CD4-positive, alpha-beta T cell treated with Interleukin-1 beta for 1 hour (primary cell): ENCODE data around the gene FAM219A.
"Not testable (repeated sequence)": the region's sequence is repeated elsewhere in the genome, so short reads cannot be mapped to it uniquely, and the experiment has no call there.

Experiments used
- DNase-seq, 2 donors: peaks; one replicate each; pipeline ENCODE4 v3.0.0-alpha.2; 2020 to 2022

Gene FAM219A

DNA sequence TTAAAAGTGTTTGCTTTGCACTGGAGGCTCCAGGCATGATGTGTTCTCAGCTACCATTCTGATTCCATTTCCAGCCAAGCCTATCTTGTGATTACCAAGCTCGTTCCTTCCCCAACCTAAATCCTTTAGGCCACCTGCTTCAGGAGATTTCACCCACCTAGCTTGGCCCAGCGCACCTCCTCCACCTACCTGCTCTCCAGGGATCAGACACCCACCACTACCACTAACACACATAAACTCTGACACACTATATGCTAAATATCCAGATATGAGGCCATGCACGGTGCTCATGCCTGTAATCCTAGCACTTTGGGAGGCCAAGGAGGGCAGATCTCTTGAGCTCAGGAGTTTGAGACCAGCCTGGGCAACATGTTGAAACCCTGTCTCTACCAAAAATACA lies 84.0 kb downstream of the FAM219A start:
- no peak for DNase-seq

DNA sequence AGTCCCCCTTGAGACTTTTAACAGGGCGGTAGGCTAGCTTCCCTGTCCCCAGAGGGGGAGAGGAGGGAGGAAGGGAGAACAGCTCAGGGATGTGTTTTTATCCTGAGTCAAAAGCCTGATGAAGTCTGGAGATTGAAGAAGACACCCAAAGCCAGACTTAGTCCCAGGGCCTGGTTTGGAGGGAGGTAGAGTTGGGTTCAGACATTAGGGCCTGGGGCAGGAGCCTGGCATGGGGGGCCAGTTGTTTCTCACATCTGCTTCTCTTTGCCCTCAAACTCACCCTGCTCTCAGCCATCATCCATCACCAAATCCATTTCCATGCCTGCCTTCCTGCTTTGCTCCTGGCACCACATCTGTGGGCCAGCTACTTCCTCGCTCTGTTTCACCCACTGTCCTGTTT lies 84.6 kb downstream of the FAM219A start:
- no peak for DNase-seq

DNA sequence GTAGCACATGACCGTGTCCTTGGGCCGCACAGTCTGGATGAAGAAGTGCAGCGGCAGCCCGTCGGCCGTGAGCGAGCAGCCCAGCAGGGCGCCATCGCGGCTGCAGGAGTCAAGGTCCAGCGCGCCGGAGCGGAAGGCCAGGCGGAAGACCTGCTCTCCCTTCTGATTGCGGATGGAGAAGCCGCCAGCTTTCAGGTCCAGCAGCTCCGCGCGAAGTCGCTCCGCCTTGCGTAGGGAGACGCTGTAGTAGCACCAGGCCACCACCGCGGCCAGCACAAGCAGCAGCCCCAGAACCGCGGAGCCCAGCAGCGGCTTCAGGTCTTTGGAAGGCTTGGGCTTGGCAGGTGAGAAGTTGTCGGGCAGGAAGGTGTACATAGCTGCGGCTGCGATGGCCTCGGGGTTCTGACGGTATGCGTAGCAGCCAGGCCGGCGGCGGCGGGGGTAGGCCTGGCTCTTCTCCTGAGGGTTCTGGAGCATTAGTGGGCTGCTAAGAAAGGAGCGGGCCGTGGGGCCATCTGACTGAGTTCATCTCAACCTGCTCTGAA lies 85.8 kb downstream of the FAM219A start:
- DNase-seq = no peak

DNA sequence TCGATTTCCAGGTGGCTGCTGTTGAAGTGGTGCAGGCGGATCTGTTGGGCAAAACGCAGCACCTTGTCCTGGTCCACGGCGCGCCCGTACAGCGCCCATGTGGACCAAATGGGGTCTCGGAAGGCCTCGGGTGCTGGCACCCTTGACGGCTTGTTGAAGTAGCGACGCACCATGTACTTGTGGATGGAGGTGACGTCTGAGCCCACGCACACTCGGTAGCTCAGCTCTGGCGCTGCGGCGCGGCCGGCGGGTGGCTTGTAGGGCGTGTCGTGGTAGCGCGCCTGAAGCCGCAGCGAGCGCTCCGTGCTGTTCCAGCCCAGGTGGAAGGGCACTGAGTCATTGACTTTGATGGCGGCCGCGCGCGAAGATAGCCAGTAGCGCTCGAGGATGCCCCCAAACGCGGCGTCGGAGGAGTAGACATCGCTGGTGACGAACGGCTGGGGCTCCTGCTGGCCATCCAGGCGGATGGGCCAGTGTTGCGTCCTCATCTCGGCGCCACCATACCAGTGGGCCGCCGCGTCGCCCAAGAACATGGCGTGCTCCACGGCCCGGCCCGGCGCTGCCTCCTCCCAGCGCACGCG lies 86.4 kb downstream of the FAM219A start:
- DNase-seq = no peak

DNA sequence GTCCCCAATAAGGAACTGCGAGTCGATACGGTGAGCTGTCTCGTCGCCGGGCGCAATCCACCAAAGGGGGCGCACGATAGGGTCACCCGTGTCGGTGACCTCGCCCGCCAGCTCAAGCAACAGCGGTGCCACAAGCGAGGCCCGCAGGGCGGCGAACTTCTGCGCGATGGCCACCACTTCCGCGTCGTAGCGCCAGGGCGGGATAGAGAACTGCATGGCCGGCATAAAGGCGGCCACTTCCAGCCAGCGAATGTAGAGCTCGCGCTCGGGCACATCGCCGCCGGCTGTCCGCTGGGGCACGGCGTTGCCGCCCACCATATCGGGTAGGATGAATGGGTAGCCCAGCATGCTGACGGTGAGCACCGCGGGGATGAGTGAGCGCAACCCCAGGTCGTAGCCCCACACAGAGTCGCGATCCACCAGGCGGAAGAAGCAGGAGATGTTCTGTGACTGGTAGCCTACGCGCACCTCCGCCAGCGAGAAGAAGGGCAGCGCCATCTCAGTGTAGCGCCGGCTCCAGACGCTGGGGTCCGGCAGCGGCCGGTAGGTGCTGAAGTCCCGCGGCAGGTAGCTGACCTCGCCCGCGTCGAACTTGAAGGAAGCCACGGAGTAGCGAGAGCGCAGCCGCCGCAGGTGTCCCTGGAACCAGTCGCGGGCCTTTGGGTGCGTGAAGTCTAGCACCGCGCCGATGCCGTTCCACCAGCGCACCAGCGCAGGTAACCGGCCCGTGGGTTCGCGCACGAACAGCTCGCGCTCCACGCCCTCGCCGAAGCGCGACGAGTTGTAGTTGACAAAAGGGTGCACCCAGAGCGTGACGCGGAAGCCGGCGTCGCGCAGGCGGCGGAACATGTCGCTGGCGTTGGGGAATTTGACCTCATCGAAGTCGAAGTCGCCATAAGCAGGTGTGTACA lies 87.1 kb downstream of the FAM219A start:
- peak; percentile 31 to 42 for DNase-seq

DNA sequence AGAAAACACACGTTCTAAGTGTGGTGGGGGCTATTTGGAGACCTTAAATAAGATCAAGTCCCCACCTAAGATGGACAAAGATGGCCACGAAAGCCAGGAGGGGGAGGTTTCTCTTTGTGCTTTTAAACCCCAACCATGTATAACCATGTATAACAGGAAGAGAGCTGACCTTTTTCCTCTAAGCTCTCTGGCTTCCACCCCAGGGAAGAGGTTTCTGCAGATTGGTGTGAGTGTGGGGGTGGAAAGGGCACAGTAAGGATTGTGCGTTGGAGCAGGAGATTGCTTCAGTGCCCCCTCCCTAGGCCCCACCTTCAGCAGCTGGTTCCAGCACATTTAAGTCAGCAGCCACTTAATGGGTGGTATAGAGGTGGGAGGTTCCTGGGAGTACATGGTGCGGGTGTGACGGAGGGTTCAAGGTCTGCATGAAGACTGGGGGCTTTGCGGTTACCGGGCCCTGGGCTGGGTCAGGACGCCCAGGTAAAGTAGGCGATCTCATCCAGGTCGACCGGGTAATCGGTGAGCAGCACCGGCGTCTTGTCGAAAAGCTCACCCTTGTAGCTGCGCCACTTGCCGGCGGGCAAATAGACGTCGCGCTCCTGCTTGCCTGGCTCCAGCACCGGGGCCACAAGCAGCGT lies 87.9 kb downstream of the FAM219A start:
- DNase-seq = no peak

DNA sequence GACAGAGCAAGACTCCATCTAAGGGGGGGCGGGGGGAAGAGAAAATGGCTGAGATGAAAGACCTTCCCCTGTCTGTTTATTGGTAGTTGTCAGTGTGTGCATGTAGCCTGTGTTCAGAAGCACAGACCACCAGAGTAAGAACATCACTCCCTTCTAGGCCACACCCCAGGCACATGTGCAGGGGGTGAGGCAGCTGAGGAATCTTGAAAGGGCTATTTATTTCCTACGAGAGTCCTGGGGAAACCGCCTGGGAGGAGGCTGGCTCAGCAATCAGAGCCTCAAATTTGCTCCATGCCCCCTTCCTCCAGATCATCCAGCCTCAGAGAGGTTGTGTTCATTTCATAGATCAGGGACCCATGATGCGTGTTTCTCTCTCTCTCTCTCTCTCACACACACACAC lies 88.7 kb downstream of the FAM219A start:
- DNase-seq = no peak

DNA sequence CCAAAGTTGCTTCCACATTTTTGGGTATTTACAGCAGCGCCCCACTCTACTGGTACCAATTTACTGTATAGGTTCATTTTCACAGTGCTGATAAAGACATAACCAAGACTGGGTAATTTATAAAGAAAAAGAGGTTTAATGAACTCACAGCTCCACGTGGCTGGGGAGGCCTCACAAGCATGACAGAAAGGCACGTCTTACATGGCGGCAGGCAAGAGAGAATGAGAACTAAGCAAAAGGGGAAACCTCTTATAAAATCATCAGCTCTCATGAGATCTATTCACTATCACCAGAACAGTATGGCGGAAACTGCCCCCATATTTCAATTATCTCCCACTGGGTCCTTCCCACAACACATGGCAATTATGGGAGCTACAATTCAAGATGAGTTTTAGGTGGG lies 89.6 kb downstream of the FAM219A start:
- not testable (repeated sequence) for DNase-seq

DNA sequence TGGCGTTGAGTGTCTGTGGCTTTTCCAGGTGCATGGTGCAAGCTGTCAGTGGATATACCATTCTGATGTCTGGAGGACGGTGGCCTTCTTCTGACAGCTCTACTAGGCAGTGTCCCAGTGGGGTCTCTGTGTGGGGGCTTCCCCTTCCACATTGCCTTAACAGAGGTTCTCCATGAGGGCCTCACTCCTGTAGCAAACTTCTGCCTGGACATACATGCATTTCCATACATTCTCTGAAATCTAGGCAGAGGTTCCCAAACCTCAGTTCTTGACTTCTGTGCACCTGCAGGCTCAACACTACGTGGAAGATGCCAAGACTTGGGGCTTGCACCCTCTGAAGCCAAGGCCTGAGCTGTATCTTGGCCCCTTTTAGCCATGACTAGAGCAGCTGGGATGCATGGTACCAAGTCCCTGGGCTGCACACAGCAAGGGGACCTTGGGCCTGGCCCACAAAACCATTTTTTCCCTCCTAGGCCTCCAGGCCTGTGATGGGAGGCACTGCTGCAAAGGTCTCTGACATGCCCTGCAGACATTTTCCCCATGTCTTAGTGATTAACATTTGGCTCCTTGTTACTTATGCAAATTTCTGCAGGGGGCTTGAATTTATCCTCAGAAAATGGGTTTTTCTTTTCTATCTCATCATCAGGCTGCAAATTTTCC lies 90.5 kb downstream of the FAM219A start:
- not testable (repeated sequence) for DNase-seq

DNA sequence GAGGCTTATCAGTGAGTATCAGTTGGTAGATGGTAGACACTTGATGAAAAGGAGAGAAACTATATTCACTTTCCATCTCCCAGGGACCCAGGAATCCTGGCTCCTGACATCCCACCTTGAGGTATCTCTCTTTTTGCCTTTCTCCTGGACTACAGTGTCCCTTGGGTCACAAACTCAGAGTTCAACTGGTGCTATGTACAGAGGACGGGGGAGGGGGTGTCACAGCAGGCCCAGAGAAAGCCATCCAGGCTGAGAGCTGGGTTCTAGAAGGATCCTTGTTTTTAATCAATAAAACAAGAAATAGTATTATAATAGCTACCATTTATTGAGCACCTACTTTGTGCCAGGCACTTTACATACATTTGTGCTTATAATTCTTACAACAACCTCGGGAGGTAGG lies 92.0 kb downstream of the FAM219A start:
- DNase-seq = no peak

DNA sequence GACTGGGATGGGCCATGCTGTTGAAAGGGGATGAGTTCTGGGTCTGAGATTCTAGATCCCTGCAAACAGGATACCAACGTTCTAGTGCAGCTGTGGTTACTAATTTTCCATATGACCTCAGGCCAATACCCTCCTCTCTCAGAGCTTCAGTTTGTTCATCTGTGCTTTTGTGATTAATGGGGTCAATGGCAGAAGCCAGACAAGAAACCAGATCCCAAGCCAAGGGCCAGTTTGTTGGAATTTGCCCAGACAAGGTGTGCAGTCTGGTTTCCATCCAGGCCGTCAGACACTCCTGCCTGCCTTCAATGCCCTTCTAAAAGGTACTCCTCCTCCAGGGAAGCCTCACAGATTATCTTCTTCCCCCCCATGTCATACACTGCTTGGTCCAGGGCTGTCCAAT lies 93.1 kb downstream of the FAM219A start:
- no peak for DNase-seq

DNA sequence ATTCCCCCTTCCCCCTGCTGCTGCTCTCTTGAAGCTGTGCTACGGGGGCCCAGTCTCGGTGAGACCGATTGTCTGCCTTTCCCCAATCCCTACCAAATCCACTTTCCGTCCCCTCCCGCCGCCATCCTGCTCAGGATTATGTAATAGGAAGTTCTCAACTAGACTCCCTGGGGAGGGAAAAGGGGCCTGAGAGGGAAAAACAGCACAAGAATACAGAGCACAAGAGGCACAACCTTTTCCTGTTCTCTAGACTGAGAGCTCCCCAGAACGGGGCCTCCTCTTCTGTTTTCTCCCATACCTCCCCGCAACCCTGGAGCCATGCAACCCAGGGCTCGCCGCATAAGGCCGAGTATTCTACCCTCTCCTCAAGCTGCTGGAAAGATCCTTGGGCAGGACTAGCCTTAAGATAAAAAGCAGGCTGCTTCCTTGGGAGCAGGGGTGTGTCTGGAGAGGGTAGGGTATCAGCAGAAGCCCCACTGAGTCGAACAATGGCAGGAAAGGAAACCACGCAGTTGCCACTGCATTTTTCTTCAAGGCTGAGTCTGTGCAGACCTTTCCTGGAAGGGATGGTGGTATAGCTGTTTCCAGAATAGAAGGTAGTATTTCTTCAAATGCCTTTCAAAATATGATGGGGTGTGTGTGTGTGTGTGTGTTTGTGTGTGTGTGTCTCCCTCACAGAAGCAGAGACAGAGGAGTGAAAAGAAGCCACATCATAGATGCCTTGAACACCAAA lies 94.6 kb downstream of the FAM219A start:
- no peak for DNase-seq

DNA sequence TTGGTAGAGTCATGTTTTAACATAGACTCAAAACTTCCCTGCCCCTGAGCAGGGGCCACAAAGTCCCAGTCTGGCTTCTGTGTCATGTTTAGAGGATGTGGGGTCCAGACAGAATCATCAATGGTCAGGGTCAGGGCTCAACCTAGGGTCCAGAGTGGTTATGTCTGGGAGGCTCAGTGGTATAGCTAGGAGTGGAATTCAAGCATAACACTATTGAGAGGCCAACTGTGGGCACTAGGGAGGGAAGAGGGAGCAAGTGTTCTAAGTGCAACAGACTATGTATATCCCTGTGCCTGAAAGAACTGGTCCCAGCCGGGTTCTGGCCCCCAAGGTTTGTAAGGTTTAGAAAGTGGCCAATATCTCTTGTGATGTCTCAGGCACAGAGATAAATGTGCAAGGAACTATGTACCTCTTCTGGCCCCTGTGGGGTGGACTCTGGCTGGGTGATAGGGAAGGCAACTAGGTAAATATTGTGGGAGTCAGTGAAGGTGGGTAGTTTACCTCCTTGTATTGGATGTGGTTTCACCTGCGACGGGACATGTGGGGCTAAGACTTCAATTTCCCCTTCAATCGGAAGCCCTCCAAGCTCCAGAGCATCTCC lies 95.7 kb downstream of the FAM219A start:
- no peak for DNase-seq

DNA sequence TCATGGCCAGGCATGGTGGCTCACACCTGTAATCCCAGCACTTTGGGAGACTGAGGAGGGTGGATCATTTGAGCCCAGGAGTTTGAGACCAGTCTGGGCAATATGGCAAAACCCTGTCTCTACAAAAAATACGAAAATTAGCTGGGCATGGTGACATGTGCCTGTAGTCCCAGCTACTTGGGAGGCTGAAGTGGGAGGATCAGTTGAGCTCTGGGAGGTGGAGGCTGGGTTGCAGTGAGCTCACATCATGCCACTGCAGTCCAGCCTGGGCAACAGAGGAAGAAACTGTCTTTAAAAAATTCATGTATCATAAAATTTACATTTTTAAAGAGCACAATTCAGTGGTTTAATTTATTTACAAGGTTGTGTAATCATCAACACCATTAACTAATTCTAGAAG lies 105.4 kb downstream of the FAM219A start:
- DNase-seq = not testable (repeated sequence)

DNA sequence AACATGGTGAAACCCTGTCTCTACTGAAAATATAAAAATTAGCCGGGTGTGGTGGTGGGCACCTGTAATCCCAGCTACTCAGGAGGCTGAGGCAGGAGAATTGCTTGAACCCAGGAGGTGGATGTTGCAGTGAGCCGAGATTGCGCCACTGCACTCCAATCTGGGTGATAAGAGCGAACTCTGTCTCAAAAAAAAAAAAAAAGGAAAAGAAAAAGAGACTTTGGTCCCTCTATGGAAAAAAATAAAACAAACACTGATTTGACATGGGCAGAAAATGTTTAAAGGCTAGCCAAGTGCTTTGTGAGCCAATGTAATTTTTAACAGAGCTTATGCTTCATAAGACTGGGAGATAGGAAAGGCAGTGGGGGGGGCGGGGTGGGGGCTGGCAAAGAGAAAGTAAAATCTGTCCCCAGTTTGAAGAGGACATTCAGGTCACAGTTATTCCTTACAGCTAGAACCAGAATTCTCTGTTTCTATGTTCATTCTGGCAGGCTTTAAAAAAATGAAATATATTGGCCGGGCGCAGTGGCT lies 106.2 kb downstream of the FAM219A start:
- not testable (repeated sequence) for DNase-seq

DNA sequence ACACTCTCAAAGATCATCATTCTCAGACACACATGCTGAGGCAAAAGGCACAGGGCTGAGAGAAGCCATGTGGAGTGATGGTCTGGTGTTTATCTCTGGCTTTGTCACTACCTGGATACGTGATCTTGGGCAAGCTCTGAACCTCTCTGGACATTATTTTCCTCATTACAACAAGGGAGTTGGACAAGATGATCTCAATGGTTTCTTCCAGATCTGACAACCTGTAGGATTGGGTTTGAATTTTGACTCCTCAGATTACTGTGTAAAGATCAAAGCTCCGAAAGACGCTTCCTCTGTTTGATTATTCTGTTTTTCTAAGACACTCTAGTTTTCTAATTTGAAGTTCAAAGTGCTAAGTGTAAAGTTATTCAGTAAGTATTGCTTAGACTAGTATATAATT lies 109.0 kb downstream of the FAM219A start:
- DNase-seq = no peak
